H1 (cell line): ENCODE results near the gene NDUFB3. TPM values are rescaled to one million over a fixed set of nuclear protein-coding genes. Genes with fewer than 3 reads are reported as not detected.

ENCODE experiments used
- E2F6 ChIP-seq: IDR thresholded peaks from 2 replicates; pipeline ENCODE4 v1.6.1; 2012; ENCODE audit warnings: inconsistent platforms
- polyA plus RNA-seq, 7 experiments: library from polyadenylated mRNA; depleted of rRNA in 3 of 7; stranded (reverse) in 5 of 7; unstranded in 2 of 7; fragments of >200 nt in 5 of 7; fragments of 200-250 nt in 2 of 7; gene quantifications; 1 replicate in 5 of 7; 2 replicates in 1 of 7; 4 replicates in 1 of 7; pipeline versions ENCODE4 v1.2.1 to v1.2.3, GENCODE V29; 2011 to 2013; ENCODE audit warnings: missing spikeins in 2 of 7, mixed read lengths in 2 of 7
- total RNA-seq: library from RNA; stranded (reverse); fragmentation: NEBNext Ultra II Directional; extraction: Animal tissue kit (Norgen Biotek cat#: 25700); gene quantifications from 2 replicates; pipeline ENCODE4 v1.2.1, GENCODE V29; 2021

NDUFB3 gene
- total and polyA plus RNA-seq, 2 of the 8 experiments (the other 6 are each of a cell fraction or from before 2014, with no cell fraction given) = 38.2 to 55.3 TPM

GRCh38 chr2:201110615-201111014, 38.8 kb downstream of the NDUFB3 start (continued):
- no peak for TF ChIP-seq E2F6
